Loucy (cell line): ENCODE results near the gene SMARCAD1.

Source experiments
- H2AFZ ChIP-seq: fragments of 200-600 bp; sonication (generic); 2 replicates; pipeline ENCODE4 v1.6.0; 2016; ENCODE audit warnings: antibody characterized with exemption, mild to moderate bottlenecking, low read length, moderate library complexity
- H3F3A ChIP-seq: fragments of 200-600 bp; 2 replicates; pipeline ENCODE4 v1.6.0; 2016; ENCODE audit warnings: antibody characterized with exemption, low read depth, mild to moderate bottlenecking
- H3K27me3 ChIP-seq: fragments of 200-600 bp; sonication (generic); 2 replicates; pipeline ENCODE4 v1.6.1; 2014; ENCODE audit warnings: low read length, mild to moderate bottlenecking; ENCODE audit not compliant: insufficient read depth, poor library complexity, severe bottlenecking
- H3K36me3 ChIP-seq: fragments of 200-600 bp; sonication (generic); 2 replicates; pipeline ENCODE4 v1.6.1; 2016; ENCODE audit warnings: low read length; ENCODE audit not compliant: insufficient read depth
- H3K4me1 ChIP-seq: fragments of 200-600 bp; sonication (generic); 2 replicates; pipeline ENCODE4 v1.5.1; 2014; ENCODE audit warnings: low read length, mild to moderate bottlenecking; ENCODE audit not compliant: insufficient read depth, poor library complexity, severe bottlenecking
- H3K4me2 ChIP-seq: fragments of 200-600 bp; sonication (generic); 2 replicates; pipeline ENCODE4 v1.6.0; 2014; ENCODE audit warnings: antibody characterized with exemption, low read length, low read depth, mild to moderate bottlenecking; ENCODE audit not compliant: poor library complexity, severe bottlenecking
- H3K4me3 ChIP-seq: fragments of 200-600 bp; sonication (generic); 2 replicates; pipeline ENCODE4 v1.5.1; 2014; ENCODE audit warnings: low read length, mild to moderate bottlenecking, mixed read lengths; ENCODE audit not compliant: poor library complexity, severe bottlenecking
- H3K79me2 ChIP-seq: fragments of 200-600 bp; sonication (generic); 2 replicates; pipeline ENCODE4 v1.6.1; 2014; ENCODE audit warnings: low read length; ENCODE audit not compliant: insufficient read depth
- H3K9ac ChIP-seq: fragments of 200-600 bp; sonication (generic); 2 replicates; pipeline ENCODE4 v1.6.0; 2014; ENCODE audit warnings: mild to moderate bottlenecking, low read depth, low read length, moderate library complexity; ENCODE audit not compliant: poor library complexity, severe bottlenecking
- H3K9me2 ChIP-seq: fragments of 200-600 bp; sonication (generic); replicated peaks from 2 replicates; pipeline ENCODE4 v1.6.1; 2016; ENCODE audit warnings: low read depth, low read length, mixed read lengths
- H3K9me3 ChIP-seq: fragments of 200-600 bp; sonication (generic); 2 replicates; pipeline ENCODE4 v1.6.1; 2014; ENCODE audit warnings: mild to moderate bottlenecking, antibody characterized with exemption, low read length, low read depth; ENCODE audit not compliant: insufficient read depth
- H4K20me1 ChIP-seq: fragments of 200-600 bp; sonication (generic); 2 replicates; pipeline ENCODE4 v1.6.0; 2014; ENCODE audit warnings: antibody characterized with exemption, low read length, mild to moderate bottlenecking; ENCODE audit not compliant: insufficient read depth, poor library complexity, severe bottlenecking
- EZH2phosphoT487 ChIP-seq: fragments of 200-600 bp; IDR thresholded peaks from 2 replicates; pipeline ENCODE4 v1.6.1; 2018; ENCODE audit warnings: antibody characterized with exemption, mild to moderate bottlenecking, moderate library complexity, borderline replicate concordance
- TF ChIP-seq, protein P1 (sequence below): fragments of 200-600 bp; sonication (generic); conservative IDR thresholded peaks from 2 replicates; pipeline ENCODE4 v1.5.1; 2014; ENCODE audit warnings: mild to moderate bottlenecking, antibody characterized with exemption, low read length

The SMARCAD1 gene

DNA sequence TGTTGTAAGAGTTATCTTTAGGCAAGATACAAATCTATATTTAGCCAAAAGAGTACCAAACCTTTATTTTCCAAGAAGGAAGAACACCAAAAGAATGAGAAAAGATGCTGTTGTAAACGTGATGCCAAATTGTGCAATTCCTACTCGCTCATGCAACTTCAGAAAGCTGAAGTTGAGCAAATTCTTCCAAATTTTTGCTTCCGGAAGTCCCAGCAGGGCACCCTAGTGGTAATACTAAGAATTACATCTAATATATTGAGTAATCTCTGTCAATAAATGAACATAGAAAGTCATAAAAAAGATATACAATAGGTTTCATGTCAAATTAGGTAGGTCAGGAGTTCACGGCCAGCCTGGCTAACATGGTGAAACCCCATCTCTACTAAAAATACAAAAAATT is 36.0 kb upstream of the SMARCAD1 start:
- Histone ChIP-seq H3K27me3 (no peaks in the 10 kb centered on the region), H3K9me2 (no peaks in the 10 kb centered on the region), H3K4me2 (no peak overlapping the region), H3K4me3 (no peak overlapping the region), H3F3A (no peaks in the 10 kb centered on the region), H3K79me2 (no peaks in the 10 kb centered on the region), H4K20me1 (no peaks in the 10 kb centered on the region), H3K4me1 (no peaks in the 10 kb centered on the region), H2AFZ (no peak overlapping the region), H3K9ac (no peak overlapping the region), H3K36me3 (no peaks in the 10 kb centered on the region), H3K9me3 (no peaks in the 10 kb centered on the region)
- TF ChIP-seq, protein P1, sequence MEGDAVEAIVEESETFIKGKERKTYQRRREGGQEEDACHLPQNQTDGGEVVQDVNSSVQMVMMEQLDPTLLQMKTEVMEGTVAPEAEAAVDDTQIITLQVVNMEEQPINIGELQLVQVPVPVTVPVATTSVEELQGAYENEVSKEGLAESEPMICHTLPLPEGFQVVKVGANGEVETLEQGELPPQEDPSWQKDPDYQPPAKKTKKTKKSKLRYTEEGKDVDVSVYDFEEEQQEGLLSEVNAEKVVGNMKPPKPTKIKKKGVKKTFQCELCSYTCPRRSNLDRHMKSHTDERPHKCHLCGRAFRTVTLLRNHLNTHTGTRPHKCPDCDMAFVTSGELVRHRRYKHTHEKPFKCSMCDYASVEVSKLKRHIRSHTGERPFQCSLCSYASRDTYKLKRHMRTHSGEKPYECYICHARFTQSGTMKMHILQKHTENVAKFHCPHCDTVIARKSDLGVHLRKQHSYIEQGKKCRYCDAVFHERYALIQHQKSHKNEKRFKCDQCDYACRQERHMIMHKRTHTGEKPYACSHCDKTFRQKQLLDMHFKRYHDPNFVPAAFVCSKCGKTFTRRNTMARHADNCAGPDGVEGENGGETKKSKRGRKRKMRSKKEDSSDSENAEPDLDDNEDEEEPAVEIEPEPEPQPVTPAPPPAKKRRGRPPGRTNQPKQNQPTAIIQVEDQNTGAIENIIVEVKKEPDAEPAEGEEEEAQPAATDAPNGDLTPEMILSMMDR: peak; percentile 69
- no peak for TF ChIP-seq EZH2phosphoT487

DNA sequence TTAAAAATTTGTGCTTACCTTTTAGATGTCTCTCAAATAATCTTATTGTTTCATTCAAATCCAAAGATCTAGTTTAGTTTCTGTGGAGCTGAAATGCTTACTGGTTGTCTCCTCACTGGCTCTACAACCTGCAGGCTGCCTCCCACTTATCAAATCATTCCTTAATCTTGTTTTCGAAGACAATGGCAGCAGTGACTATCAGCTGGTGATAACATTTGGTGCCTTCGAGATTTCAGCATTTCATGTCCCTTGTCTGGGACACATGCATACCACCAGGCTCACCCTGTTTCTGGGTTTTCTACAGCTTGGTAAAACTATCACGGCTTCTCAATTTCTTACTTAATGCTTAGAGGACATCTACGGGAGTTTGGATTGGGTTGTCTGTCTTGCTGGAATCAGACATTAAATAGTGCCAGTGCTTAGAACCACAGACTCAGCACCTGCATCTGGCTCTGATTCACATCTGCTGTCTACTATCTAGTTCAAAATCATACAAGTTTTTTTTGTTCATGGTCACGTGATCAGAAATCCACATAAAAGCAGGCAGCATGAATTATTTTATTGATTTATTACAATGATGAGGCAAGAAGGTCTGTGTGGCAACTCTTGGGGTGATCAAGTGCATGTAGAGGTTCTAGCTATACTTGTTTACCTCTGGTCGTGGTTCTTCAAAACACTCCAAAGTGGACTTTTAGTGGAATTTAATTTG is 32.0 kb upstream of the SMARCAD1 start:
- Histone ChIP-seq H4K20me1 (no peaks in the 10 kb centered on the region), H3K79me2 (no peaks in the 10 kb centered on the region), H2AFZ (no peak overlapping the region), H3K9me3 (no peaks in the 10 kb centered on the region), H3K27me3 (peaks cover 4% of the 10 kb centered on the region), H3F3A (no peaks in the 10 kb centered on the region), H3K36me3 (no peaks in the 10 kb centered on the region), H3K9ac (no peak overlapping the region), H3K4me2 (no peak overlapping the region), H3K4me3 (no peak overlapping the region), H3K4me1 (no peaks in the 10 kb centered on the region), H3K9me2 (no peaks in the 10 kb centered on the region)
- TF ChIP-seq, protein P1: no peak
- no peak for TF ChIP-seq EZH2phosphoT487

DNA sequence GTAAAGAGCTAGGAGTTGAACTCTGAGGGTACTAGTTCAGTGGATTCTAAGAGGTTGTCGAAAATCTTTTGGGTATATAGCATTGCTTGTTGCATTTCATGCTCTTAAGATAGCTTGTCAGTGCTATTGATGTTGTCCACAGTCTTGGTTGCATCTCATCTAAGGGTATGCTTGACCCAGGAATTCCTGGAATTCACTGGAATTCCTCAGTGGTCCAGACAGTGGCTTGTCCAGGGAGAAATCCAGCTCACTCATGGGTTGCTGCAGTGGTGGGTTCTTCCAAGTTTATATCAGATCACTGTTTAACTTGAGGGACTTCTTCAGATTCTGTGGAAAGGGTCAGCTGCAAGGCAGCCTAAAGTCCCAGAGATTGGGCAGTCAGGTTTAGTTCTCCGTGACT is 29.8 kb upstream of the SMARCAD1 start:
- Histone ChIP-seq H3K9me2 (no peaks in the 10 kb centered on the region), H3K4me1 (no peaks in the 10 kb centered on the region), H3K27me3 (peaks cover 4% of the 10 kb centered on the region), H4K20me1 (no peaks in the 10 kb centered on the region), H3K9ac (no peak overlapping the region), H3F3A (no peaks in the 10 kb centered on the region), H3K9me3 (no peaks in the 10 kb centered on the region), H3K4me3 (no peak overlapping the region), H3K36me3 (no peaks in the 10 kb centered on the region), H3K4me2 (no peak overlapping the region), H2AFZ (no peak overlapping the region), H3K79me2 (no peaks in the 10 kb centered on the region)
- TF ChIP-seq, protein P1: no peak
- TF ChIP-seq EZH2phosphoT487: no peak
